Gastrocnemius medialis (tissue), 4 donors: ENCODE measurements around the gene NDUFAF8.

Source experiments
- POLR2A ChIP-seq, 2 donors: fragments of 450-650 bp; IDR thresholded peaks; one replicate each; pipeline ENCODE4 v1.6.1; 2017; ENCODE audit warnings: antibody characterized with exemption in 2 of 2, mild to moderate bottlenecking in 2 of 2, moderate library complexity in 2 of 2
- TF ChIP-seq, protein P1 (sequence below), 5 experiments: fragments of 450-650 bp in 3 of 5; fragments of 200-600 bp in 2 of 5; sonication (generic) in 2 of 5; IDR thresholded peaks in 4 of 5; conservative IDR thresholded peaks in 1 of 5; 1 replicate in 4 of 5; 2 replicates in 1 of 5; pipeline ENCODE4 v1.5.1; 2016 to 2019; ENCODE audit warnings: antibody characterized with exemption in 5 of 5, mild to moderate bottlenecking in 3 of 5, moderate library complexity in 3 of 5

DNA sequence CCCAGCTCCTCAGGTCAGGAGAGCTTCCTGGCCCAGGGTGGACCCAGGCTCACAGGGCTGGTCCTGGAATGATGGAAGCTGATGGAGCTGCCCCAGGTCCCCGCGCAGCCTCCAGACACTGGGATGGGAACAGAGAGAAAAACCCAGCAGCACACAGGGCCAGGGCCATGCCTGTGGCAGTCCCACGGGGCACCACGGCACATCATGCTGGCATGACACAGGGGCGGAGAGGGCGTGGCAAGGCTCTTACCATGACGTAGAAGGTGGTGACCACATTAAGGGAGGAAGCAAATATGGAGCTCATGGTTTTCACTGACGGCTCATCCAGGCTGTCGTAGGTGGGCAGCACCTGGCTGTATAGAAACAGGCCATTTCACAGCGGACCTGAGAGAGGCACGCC, 37.7 kb downstream of the NDUFAF8 start:
- TF ChIP-seq POLR2A (IDR thresholded peaks at IDR 0.05), result no peak
- TF ChIP-seq, protein P1, sequence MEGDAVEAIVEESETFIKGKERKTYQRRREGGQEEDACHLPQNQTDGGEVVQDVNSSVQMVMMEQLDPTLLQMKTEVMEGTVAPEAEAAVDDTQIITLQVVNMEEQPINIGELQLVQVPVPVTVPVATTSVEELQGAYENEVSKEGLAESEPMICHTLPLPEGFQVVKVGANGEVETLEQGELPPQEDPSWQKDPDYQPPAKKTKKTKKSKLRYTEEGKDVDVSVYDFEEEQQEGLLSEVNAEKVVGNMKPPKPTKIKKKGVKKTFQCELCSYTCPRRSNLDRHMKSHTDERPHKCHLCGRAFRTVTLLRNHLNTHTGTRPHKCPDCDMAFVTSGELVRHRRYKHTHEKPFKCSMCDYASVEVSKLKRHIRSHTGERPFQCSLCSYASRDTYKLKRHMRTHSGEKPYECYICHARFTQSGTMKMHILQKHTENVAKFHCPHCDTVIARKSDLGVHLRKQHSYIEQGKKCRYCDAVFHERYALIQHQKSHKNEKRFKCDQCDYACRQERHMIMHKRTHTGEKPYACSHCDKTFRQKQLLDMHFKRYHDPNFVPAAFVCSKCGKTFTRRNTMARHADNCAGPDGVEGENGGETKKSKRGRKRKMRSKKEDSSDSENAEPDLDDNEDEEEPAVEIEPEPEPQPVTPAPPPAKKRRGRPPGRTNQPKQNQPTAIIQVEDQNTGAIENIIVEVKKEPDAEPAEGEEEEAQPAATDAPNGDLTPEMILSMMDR (IDR thresholded peaks at IDR 0.05 in 4 of 5, conservative IDR thresholded peaks at IDR 0.05 in 1 of 5), result no peak
